HFFc6 (cell line): ENCODE results near the gene JAKMIP2. TPM values are rescaled to one million over a fixed set of nuclear protein-coding genes. Genes with fewer than 3 reads are reported as not detected.

Experiments used
- DNase-seq: peaks from one replicate; pipeline ENCODE4 v3.0.0-alpha.2; 2018
- H3K27ac Mint-ChIP-seq: 2 replicates; pipeline ENCODE4 v1.8.0; 2020; ENCODE audit warnings: mild to moderate bottlenecking, mixed read lengths
- H3K27me3 Mint-ChIP-seq: 2 replicates; pipeline ENCODE4 v1.8.0; 2021; ENCODE audit warnings: mild to moderate bottlenecking, moderate library complexity, mixed read lengths; ENCODE audit not compliant: insufficient read depth
- H3K36me3 Mint-ChIP-seq: 2 replicates; pipeline ENCODE4 v1.8.0; 2021; ENCODE audit warnings: low read depth, mixed read lengths
- H3K4me1 Mint-ChIP-seq: 2 replicates; pipeline ENCODE4 v1.8.0; 2020; ENCODE audit warnings: low read depth, mixed read lengths
- H3K4me3 Mint-ChIP-seq: 2 replicates; pipeline ENCODE4 v1.8.0; 2020; ENCODE audit warnings: mild to moderate bottlenecking, moderate library complexity, mixed read lengths
- H3K9me3 Mint-ChIP-seq: 2 replicates; pipeline ENCODE4 v1.8.0; 2020; ENCODE audit warnings: mild to moderate bottlenecking, mixed read lengths
- total RNA-seq, 6 experiments: library from RNA; stranded (reverse); fragmentation: NEBNext Ultra II Directional; extraction: Animal tissue kit (Norgen Biotek cat#: 25700); gene quantifications; 2 replicates in 1 of 6; 3 replicates in 5 of 6; pipeline ENCODE4 v1.2.3, GENCODE V29; 2021
- TF ChIP-seq, protein P1 (sequence below): fragments of 200-600 bp; sonication (generic); IDR thresholded peaks from 2 replicates; pipeline ENCODE4 v1.5.0; 2021; ENCODE audit warnings: antibody characterized with exemption, mild to moderate bottlenecking

JAKMIP2 gene
- total RNA-seq, 6 experiments from 2014 or later, result not detected

DNA sequence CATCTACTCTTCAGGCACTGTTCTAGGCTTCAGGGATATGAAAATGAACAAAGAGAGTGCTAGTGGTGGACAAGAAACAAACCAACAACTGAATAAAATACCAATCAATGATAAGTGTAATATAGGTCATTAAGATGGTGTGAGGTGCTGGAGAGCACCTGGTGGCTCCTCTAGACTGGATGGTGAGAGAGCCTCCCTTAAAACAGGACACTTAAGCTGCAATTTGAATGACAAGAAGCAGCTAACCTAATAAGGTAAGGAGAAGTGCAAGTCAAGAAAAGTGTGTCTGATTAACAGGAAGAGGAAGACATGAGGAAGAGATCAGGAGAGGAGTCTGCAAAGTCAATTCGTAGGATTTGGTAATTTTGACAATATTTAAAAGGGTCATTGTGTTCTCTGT is 23.1 kb downstream of the JAKMIP2 start:
- no peak overlapping the region for H3K4me3 Mint-ChIP-seq
- H3K27ac Mint-ChIP-seq, result no peak overlapping the region
- no peaks in the 10 kb centered on the region for H3K36me3 Mint-ChIP-seq
- DNase-seq, result no peak
- H3K9me3 Mint-ChIP-seq, result peaks cover 9% of the 10 kb centered on the region; the same call in 1 of the 2 replicates
- H3K27me3 Mint-ChIP-seq, result no peaks in the 10 kb centered on the region
- H3K4me1 Mint-ChIP-seq, result no peaks in the 10 kb centered on the region
- TF ChIP-seq, protein P1, sequence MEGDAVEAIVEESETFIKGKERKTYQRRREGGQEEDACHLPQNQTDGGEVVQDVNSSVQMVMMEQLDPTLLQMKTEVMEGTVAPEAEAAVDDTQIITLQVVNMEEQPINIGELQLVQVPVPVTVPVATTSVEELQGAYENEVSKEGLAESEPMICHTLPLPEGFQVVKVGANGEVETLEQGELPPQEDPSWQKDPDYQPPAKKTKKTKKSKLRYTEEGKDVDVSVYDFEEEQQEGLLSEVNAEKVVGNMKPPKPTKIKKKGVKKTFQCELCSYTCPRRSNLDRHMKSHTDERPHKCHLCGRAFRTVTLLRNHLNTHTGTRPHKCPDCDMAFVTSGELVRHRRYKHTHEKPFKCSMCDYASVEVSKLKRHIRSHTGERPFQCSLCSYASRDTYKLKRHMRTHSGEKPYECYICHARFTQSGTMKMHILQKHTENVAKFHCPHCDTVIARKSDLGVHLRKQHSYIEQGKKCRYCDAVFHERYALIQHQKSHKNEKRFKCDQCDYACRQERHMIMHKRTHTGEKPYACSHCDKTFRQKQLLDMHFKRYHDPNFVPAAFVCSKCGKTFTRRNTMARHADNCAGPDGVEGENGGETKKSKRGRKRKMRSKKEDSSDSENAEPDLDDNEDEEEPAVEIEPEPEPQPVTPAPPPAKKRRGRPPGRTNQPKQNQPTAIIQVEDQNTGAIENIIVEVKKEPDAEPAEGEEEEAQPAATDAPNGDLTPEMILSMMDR, result no peak

DNA sequence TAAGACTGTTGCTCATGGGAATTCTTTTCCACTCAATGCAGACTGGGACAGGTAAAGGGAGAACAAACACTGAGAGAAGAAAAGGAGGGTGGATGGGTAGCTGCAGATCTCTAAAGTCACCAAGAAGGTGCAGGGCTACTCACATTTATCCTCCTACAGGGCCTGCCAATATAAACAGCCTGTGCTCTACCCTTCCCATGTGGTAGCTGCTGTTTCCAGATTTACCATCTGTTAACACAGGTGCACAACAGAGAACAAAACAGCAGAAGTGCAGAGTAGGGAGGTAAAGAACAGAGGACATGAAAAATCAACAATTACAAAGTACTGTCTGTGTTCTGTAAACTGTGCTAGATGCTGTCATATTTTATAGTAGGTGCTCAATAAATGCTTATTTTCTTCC is 26.0 kb downstream of the JAKMIP2 start:
- Mint-ChIP-seq H3K27me3 (no peaks in the 10 kb centered on the region), H3K27ac (no peak overlapping the region), H3K9me3 (peaks cover 16% of the 10 kb centered on the region), H3K36me3 (no peaks in the 10 kb centered on the region), H3K4me3 (no peak overlapping the region), H3K4me1 (no peaks in the 10 kb centered on the region)
- TF ChIP-seq, protein P1, result no peak
- no peak for DNase-seq

DNA sequence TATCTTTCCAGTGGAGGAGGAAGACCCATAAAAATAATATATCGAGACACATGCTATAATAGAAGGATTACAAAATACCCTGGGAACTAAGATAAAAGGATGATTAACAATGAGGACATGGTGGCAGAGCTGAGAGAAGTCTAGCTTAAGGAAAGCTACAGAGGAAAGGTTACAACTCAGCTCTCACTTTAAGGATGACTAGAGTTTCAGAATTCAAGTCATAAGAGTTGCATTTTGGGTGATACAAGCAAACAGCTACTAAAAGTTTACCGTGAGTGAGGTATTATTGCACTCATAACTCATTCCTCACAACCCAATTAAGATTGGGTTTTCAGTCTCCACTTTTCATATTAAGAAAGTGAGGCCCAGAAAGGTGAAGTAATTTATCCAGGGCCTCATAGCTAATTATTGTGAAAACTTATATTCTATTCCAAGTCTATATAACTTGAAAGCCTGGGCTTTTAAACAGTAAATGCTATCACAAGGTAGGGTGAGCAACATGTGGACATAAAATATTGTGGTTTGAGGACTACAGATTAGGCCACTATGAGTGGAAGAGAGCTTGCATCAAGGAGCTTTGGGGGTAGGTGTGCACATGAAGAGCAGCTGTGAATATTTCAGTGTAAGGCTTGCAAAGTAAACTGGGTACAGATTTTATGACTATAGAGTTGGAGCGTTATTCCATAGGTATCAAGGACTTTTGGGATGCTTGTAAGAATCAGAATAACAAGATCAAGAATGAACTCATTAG is 28.0 kb downstream of the JAKMIP2 start:
- no peaks in the 10 kb centered on the region for H3K4me1 Mint-ChIP-seq
- peaks cover 16% of the 10 kb centered on the region for H3K9me3 Mint-ChIP-seq
- no peak for DNase-seq
- no peak overlapping the region for H3K27ac Mint-ChIP-seq
- no peak overlapping the region for H3K4me3 Mint-ChIP-seq
- no peaks in the 10 kb centered on the region for H3K36me3 Mint-ChIP-seq
- no peaks in the 10 kb centered on the region for H3K27me3 Mint-ChIP-seq
- TF ChIP-seq, protein P1, result no peak

DNA sequence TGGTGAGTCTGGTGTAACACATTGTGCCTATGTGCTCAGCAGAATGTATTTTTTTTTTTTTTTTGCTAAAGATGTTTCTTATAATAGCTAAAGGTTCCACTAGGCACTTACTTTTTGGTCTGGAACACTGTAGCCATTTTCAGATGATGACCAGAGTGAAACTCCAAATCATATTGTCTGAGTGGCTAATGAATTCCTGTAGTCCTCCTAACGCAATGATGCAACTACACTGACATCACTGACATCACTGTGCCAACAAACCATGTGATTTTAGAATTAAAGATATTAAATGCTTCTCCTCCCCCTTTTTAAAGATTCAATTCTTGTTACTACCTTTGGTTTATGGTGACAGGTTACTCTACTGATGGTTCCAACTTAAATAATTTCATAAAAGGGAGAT is 28.8 kb downstream of the JAKMIP2 start:
- Mint-ChIP-seq H3K27me3 (no peaks in the 10 kb centered on the region; the same call in 1 of the 2 replicates), H3K9me3 (peaks cover 13% of the 10 kb centered on the region), H3K27ac (no peak overlapping the region), H3K4me1 (no peaks in the 10 kb centered on the region), H3K36me3 (no peaks in the 10 kb centered on the region), H3K4me3 (no peak overlapping the region)
- no peak for DNase-seq
- TF ChIP-seq, protein P1, result no peak

DNA sequence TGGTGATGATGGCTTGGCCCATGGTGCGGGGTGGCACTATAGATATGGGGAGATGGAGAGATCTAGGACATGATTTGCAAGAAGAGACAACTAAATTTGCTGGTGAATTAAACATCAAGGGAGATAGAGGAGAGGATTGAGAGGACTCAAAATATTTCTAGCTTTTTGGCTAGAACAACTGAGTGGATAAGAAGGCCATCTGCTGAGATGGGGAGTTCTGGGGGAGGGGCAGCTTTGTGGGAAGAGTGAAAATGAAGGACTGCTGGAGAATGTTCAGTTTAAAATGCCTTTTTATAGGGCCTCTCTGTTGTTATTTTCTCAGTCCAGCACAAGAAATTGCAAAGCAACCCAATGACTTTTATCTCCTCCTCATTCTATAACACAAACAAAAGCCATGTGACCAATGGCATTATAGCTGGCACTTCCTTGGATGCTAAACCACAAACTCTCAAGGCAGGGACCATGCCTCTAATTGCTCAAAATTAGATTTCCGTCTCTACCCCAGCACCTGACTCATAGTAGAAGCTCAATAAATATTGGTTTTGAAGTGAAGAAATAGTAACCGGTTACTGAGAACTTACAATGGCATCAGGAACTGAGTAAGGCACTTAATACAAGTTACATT is 29.8 kb downstream of the JAKMIP2 start:
- Mint-ChIP-seq H3K27me3 (no peaks in the 10 kb centered on the region; the same call in 1 of the 2 replicates), H3K36me3 (no peaks in the 10 kb centered on the region), H3K9me3 (peaks cover 12% of the 10 kb centered on the region), H3K4me1 (no peaks in the 10 kb centered on the region), H3K27ac (no peak overlapping the region), H3K4me3 (no peak overlapping the region)
- DNase-seq, result no peak
- TF ChIP-seq, protein P1, result no peak
